HL-60/S4 treated with retinoic acid at 250 ng/mL for 4 days and 3 days (cell line): Measurements from ENCODE around the gene TTC1.
"Not testable (repeated sequence)": the region's sequence is repeated elsewhere in the genome, so short reads cannot be mapped to it uniquely, and the experiment has no call there.

Experiments used
- in situ Hi-C: fragments of 300-500 bp; cut with MboI; formaldehyde crosslinking; loops from 2 replicates; pipeline ENCODE4 v1.7.0; 2022; ENCODE audit warnings: low sequenced_read_pairs

Gene TTC1, protein sequence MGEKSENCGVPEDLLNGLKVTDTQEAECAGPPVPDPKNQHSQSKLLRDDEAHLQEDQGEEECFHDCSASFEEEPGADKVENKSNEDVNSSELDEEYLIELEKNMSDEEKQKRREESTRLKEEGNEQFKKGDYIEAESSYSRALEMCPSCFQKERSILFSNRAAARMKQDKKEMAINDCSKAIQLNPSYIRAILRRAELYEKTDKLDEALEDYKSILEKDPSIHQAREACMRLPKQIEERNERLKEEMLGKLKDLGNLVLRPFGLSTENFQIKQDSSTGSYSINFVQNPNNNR

DNA sequence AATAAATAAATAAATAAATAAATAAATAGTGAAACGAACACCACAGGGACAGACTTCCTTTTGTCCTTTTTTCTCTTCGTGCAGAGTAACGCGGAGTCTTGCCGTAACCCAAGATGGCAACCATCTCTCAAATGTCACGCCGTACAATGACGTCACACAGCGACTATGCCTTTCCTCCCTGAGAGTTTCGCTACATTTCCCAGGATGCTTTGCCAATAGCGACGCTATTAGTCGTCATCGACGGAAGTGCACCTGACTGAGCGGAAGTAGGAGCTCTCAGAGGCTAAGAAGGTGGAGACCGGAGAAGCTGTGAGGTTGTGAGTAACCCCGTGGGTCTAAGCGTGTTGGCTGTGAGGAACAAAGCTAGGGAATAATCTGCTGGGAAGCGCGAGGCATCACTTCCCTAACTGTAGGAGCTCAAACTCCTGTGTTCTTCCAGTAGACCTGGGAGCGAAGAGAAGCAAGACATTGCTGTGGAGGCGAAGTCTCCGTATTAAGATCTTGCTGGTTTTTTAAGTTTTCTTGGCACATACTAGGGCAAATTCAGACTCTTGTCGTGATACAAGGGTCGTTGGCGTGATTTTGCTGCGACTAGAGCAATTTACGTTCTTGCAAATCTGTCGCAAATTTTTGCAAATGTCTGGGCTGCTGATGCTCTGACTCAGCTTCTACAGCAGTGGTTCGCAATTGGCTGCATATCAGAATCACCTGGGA lies at the start of gene TTC1:
Gene TTC1 (plus strand): TSS at position 263 of the 714 bp plus-strand sequence. CDS start 1,390 bp downstream, outside the sequence.
- in situ Hi-C loops: no loop called here

DNA sequence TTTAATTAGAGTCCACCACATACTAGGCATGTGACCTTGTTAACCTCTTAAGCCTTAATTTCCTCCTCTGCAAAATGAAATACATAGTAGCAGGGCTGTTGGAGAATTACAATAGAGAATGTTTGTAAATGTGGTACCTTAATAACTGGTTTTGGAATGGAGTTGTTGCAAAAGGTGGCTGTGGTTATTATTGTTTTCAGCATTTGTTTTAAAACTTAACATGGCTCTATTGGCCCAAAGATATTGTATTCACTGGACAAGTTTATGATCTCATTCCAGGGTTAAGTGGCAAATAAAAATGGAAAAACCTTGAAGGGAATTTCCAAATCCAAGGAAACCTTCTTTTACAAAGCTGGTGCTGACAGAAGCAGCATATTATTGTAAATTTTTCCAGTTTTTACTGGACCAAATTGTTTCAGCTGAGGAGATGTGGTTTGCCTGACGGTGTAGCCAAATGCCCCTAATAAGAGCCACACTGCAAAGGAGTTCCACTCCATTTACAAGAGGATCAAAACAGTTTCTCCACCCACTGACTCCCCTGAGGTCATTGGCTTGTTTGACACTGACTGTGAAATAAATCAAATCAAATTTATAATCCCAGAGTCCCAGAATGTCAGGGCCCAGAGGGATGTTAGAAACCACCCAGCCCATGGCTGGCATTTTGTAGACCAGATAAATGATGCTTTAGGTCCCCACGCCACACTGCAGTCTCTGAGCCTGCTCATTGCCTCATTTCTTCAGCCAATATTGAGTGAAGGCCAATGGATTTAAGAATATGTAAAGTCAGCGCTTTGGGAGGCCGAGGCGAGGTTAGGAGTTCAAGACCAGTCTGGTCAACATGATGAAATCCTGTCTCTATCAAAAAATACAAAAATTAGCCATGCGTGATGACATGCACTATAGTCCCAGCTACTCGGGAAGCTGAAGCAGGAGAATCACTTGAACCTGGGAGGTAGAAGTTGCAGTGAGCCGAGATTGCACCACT lies 47.5 kb upstream of the TTC1 start:
- in situ Hi-C loops: no loop called here

DNA sequence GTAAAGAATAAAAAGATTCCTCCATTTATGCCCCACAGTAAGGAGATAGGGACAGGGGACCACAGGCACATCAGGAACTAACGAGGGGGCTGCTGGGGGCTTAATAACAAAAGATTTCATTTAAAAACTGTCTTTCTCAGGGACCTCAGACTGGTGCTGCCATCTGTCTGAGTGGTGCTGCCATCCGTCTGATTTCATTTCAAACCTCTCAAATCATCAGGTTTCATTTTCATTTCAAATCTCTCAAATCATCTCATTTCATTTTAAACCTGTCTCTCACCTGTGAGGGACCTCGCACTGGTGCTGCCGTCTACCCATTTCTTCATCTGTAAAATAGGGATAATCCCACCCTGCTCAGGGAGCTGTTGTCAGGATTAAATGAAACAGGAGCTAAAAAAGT lies 46.7 kb upstream of the TTC1 start:
- in situ Hi-C loops: no loop called here

DNA sequence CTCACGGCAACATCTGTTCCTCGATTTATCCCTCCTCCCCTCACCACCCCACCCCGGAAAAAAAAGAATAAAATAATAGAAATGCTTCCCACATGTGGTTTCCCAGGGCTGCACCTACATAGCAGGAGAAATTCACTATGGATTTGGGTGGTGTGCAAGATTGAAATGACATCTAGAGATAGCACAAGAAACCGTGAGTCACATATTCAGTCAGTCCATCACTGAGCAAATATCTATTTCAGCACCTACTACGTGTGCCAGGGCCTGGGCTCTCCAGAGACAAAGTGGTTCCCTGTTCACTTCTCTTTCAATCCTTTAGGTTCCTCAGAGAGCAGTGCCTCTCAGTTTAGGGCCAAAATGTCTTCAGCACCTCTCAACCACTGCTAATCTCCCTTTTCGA lies 45.0 kb upstream of the TTC1 start:
- in situ Hi-C loops: no loop called here

DNA sequence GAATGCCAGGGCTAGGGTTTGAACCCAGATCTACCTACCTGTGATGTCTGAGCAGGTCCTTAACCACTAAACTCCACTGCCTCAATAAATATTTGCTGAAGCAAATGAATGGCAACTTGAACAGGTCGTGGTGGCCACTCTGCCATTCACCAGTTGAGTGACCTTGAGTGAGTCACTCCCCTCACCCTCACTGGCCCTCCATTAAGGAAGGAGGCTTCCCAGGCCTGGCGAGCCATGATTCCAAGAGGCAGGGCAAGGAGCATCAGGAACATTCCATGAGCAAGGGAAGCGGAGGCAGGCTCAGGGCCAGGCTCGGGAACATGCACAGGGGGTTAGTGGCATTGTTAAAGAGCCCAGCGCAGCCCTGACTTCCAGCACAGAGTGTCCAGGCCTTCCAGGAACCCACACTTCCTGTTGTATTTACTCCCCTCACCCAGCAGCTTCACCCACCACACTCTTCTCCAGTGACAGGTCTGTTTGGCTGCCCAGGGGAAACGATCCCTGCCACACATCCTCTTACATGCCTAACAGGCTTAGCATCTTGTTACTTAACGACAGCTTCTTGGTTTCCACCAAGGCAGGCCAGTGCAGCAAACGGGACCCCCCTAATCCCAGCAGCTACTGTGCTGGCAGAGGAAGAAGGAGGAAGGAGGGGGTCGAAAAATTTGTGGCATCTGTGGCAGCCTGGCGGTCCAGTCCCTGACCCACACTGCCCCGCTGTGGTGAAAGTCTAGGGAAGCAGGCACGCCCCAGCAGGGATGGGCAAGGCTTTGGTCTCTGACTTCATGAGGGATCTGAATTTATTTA lies 43.7 kb upstream of the TTC1 start:
- in situ Hi-C loops: no loop called here

DNA sequence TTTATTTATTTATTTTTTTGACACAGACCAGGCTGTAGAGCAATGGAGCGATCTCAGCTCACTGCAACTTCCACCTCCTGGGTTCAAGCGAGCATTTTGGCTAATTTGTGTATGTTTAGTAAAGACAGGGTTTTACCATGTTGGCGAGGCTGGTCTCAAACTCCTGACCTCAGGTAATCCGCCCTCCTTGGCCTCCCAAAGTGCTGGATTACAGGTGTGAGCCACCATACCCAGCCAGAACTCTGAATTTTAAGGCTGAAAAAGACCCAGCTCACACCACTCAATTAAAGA lies 43.2 kb upstream of the TTC1 start:
- in situ Hi-C loops: not testable (repeated sequence)

DNA sequence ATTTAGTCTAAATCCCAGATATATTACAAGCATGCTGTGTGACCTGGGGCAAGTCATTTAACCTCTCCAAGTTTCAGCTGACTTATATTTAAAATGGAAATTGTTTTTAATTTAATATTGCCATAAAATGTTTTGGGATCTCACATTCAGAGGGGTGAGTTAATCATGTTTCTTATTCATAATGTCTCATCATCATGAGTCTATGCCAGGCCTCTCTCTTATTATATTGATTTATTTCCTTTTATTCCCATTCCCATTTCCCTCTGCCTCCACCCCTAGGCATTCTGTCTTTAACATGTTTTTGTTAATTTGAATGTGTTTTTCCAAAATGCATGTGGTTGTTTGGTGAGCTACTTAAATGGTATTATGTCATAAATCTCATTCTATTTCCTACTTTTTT lies 39.0 kb upstream of the TTC1 start:
- in situ Hi-C loops: no loop called here

DNA sequence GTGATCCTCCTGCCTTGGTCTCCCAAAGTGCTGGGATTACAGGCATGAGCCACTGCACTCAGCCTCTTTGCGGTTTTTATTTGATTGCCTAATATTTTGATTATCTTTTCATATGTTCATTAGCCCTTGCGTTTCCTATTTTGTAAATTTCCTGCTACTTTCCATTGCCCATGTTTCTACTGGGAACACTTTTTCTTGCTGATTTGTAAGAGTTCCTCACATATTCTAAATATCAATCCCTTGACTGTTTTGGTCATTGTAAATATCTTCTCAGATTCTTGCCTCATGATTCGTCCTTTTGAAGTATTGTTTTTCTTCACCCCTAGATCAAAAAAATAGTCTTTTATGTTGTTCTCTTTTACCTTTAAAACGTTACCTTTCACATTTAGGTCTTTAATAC lies 37.9 kb upstream of the TTC1 start:
- in situ Hi-C loops: no loop called here

DNA sequence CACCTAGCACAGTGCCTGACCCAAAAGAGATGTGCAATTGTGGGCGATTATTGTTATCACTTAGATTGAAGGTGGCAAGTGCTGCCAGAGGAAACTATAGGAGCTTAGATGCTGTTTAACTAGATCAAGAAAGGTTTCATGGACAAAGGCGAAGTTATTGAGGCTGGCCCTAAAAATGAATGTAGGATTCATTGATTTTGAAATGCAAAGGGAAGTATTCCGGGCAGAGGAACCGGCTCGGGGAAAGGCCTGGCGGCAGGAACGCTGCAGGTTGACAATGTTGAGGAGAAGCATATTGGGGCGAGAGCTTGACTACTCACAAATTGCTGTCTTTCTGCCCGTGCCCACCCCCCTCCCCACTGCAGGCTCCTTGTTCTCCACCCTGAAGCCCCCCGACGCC lies 37.4 kb upstream of the TTC1 start:
- in situ Hi-C loops: no loop called here

DNA sequence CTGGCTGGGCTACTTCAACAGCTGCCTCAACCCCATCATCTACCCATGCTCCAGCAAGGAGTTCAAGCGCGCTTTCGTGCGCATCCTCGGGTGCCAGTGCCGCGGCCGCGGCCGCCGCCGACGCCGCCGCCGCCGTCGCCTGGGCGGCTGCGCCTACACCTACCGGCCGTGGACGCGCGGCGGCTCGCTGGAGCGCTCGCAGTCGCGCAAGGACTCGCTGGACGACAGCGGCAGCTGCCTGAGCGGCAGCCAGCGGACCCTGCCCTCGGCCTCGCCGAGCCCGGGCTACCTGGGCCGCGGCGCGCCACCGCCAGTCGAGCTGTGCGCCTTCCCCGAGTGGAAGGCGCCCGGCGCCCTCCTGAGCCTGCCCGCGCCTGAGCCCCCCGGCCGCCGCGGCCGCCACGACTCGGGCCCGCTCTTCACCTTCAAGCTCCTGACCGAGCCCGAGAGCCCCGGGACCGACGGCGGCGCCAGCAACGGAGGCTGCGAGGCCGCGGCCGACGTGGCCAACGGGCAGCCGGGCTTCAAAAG lies 36.9 kb upstream of the TTC1 start:
- in situ Hi-C loops: no loop called here

DNA sequence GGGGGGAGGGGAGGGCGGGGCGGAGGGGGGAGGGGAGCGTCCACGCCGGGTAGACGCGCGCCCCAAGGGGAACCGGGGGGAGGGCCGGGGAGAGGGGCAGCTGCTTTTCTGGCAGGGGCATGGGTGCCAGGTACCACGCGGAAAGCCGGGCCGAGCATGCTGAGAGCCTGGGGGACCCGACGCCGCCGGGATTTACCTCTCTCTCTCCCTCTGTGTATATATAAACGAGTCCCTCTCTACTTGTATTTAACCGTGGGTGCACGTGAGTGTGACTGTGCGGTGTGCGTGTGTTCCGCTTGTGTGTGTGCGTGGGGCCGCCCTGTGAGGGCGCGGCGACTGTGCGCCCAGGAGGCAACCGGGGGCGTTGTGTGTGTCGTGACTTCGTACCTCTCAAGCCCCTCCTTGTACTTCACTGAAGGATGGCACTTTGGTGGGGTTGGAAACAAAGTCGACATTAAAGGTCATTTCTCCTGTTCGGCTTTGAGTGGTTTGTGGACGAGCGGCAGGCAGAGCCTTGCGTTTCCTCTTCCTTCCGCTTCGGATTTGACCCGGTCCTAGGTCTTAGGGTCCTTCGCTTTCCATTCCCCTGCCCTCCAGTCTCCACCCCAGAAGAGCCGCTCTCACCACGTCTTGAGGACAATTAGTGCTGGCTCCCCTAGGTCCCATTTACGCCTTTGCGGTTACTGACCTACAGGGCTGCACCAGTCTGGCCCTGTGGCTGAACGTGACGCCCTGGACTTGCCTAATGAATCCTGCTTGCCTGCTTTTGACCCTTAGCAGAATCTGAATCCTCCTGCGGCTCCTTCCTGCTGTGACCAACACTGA lies 36.2 kb upstream of the TTC1 start:
- in situ Hi-C loops: no loop called here

DNA sequence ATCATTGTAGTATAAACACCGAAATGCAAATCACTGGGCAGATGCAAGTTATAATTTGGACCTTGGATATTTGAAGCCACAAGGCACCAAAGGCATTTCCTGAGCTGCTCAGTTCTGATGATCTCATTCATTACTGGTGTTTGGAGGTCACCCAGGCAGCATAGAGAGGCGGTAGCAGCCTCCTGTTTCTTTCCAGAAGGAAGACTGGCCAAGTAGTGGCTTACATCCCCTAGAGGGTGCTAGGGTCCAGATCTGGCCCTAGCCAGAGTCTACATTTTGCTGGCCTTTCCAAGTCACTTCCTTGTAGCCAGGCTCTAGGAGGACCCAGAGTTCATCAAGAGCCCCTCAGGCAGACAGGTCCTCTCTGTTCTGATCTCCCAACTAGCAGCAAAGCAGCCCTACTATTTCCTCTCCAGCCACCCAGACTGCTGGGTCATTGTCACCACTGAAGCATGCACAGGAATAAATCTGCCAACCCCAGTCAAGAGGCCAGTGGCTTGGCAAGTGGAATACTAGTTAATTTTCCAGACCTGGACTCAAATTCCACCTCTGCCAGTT lies 33.4 kb upstream of the TTC1 start:
- in situ Hi-C loops: no loop called here

DNA sequence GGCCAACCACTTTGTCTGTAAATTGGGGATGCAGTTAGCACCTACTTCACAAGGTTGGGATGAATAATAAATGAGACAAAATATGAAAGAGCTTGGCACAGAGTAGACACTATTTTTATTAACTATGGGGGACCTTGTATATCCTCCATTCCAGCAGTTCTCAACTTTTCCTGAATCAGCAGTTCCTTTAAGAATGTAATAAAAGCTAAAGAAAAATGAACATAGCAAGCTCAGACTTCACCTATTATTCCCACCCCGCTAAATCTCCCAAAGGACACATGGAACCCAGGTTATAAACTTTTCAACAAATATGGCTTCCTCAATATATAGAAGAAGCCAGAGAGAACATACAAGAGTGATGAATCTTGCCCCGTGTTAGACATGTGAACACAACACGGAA lies 32.0 kb upstream of the TTC1 start:
- in situ Hi-C loops: no loop called here

DNA sequence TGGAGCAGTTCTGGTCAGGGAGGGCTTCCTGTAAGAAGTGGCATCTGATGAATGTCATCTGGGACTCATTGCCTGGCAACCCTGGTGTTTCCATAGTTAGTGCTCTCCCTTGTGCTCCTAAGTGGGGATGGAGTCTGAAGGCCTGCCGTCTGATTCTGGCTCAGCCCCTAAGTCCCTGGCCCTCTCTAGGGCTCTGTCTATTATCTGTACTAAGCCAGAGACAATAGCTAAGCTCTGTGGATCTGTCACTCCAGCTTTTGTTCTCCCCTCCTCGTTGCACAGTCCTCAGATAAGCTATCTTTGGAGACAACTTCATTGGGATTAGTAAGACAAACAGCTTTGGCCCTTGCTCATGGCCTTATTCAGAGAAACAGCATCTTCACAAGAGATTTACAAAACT lies 30.6 kb upstream of the TTC1 start:
- in situ Hi-C loops: no loop called here

DNA sequence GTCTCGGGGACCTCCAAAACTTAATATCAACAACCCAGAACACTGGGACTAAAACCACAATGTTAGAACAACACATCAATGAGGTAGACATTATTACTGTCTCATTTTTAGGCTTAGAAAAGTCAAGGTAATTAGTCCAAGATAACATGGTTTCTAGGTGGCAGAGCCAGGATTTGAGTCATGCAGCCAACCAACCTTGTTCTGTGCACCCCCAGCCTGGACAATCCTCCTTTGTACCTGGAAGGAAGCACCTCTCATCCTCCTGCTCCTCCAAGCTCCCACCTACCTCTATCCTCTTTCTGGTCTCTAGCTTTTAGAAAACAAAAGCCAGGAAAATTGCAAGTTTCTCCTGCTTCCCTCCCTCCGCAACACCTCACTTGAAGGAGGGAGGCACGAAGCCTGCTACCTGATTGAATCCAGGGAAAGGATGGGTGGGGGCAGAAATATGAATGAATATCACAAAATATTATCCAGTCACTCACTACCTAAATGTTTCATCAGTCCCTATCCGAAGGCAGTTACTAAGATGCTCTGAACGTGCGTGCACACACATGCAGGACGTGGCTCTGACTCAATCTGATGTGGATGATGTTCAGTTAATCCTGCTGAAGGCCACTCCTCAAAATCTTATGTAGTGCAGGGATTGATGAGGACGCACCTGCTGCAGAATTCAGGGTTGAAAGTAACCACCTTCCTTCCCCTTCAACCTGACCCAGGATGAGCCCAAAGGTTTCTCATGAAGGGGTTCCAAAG lies 26.3 kb upstream of the TTC1 start:
- in situ Hi-C loops: loop anchor here (10.0 kb wide), 1 partner anchor 828 kb away; no protein-coding TSS in a partner anchor

DNA sequence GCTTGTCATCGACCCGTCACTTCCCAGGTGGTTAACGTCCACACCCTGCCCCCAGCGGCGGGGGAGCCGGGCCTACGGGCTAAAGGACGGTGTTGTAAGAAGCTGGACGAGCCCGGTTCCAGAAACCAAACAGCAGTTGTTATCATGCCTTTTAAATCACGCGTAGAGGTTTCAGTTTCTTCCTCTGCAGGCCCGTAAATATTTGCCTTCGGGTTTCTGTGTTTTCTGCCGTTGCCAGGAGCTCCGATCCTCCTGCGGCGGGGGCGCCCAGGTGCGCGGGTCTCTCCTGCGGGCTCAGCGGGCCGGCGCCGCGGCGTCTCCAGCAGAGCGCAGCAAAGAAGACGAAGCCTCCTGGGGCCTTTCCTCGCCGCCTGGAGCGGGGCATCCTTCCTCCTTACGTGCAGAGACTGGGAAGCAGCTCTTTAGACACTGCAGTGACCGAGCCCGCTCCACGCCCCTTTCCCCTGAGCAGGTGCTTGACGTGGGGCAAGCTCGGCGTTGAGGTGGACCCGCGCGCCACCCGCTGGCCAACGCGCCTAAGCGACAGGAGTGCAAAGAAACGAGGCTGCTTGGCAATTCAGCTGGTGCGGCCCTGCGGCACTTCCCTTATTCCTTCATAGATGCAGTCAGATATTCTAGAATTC lies 21.8 kb upstream of the TTC1 start:
- in situ Hi-C loops: loop anchor here (10.0 kb wide), 1 partner anchor 832 kb away; no protein-coding TSS in a partner anchor

DNA sequence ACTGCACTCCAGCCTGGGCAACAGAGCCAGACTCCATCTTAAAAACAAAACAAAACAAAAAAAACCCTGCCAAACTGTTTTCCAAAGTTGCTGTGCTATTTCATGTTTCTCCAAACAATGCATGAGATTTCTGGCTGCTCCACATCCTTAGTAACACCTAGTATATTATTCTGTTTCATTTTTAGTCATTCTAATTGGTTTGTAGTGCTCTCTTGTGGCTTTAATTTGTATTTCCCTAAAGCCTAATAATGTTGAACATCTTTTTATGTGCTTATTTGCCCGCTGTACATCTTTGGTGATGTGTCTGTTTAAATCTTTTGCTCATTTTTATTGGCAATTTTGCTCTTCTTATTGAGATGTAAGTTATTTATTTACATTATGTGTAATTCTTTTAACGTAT lies 18.4 kb upstream of the TTC1 start:
- in situ Hi-C loops: no loop called here

DNA sequence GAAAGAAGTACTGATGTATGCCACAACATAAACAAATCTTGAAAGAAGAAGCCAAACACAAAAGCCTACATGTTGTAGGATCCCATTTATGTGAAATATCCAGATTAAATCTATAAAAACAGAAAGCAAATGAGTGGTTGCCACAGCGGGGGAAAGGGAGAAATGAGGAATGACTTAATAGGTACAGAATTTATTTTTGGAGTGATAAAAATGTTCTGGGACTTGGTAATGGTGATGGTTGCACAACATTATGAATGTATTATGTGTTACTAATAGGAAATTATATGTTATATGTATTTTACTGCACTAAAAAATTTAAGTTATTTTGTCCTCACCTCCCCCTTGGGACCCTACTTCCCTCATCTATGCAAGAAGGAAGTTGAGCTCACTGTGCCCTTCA lies 16.4 kb upstream of the TTC1 start:
- in situ Hi-C loops: no loop called here
